Ammon's horn (tissue), 1 donor: Measurements from ENCODE around the gene ALDH2.
"Not testable (repeated sequence)": the region's sequence is repeated elsewhere in the genome, so short reads cannot be mapped to it uniquely, and the experiment has no call there.

ENCODE experiments used
- DNase-seq: peaks from one replicate; pipeline ENCODE4 v3.0.0-alpha.2; 2016; ENCODE audit warnings: low spot score

The ALDH2 gene

DNA sequence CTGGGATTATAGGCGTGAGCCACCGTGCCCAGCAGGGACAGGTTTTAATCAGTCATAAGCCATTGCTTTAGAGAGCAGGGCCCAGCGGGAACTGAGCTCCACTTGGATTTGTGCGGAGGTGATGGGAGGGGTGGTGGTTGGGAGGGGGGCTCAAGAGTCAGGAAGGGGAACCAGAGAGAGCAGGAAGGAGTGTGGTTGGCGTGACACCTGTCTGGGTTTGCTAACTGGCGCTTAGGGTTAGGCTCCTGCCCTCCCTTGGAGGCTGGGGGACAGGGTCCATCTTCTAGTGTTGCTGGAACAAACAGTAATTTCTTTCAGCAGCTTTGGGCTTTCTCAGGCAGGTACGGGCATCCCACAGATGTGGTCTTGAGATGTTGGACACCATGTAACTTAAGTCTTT, 7.5 kb upstream of the ALDH2 start:
- no peak for DNase-seq

DNA sequence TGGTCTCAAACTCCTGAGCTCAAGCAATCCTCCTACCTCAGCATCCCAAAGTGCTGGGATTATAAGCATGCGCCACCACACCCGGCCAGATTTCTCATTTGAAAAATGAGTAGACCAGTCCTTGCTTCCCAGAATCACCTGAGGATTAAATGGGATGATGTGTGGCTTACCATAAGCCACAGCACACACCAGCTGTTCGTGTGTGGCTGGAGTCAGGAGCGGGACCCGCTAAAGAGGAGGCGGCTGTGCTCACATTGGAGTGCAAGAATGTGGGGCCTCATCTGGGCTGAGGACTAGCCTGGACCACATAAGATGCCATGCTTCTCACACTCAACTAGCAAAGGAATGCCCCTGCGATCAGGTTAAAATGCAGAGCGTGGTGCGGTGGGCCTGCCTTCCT, 6.7 kb upstream of the ALDH2 start:
- DNase-seq, result no peak

DNA sequence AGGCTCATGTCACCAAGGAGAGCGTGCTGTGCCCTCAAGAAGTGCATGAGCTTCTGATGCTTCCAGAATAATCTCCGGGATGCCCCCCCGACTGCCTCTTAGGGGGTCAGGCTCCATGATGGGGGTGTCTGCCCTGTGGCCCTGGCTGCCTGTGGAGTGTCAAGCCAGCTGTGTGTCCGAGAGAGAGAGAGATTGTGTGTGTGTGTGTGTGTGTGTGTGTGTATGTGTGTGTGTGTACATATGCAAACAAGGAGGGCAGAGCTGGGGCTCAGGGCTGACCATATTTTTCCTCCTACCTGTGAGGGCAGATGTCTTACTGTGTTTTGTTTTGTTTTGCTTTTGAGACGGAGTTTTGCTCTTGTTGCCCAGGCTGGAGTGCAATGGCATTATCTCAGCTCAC, 5.6 kb upstream of the ALDH2 start:
- no peak for DNase-seq

DNA sequence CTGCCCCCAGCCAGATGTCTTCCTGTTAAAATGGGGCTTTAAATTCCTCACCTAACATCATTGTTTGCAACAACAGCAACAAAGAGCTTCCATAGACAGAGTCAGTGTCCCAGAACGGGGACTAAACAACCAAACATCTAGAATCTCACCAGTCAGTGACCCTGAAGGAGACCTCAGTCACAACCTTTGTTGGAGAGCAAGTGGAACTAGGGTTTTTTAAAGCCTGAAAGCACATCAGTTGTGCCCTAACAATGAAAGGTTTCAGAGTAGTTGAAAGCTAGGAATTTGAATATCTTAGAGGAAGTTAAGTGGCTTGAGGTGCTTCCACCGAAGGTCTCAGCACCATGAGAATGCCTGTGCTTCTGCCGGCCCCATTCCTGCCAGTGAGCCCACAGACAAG, 5.0 kb upstream of the ALDH2 start:
- DNase-seq, result no peak

DNA sequence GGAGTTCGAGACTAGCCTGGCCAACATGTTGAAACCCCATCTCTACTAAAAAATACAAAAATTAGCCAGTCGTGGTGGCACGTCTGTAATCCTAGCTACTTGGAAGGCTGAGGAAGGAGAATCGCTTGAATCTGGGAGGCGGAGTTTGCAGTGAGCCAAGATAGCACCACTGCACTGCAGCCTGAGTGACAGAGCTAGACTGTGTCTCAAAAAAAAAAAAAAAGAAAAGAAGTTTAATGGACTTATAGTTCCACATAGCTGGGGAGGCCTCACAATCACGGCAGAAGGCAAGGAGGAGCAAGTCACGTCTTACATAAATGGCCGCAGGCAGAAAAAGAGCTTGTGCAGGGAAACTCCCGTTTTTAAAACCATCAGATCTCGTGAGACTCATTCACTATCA, 3.2 kb upstream of the ALDH2 start:
- not testable (repeated sequence) for DNase-seq

DNA sequence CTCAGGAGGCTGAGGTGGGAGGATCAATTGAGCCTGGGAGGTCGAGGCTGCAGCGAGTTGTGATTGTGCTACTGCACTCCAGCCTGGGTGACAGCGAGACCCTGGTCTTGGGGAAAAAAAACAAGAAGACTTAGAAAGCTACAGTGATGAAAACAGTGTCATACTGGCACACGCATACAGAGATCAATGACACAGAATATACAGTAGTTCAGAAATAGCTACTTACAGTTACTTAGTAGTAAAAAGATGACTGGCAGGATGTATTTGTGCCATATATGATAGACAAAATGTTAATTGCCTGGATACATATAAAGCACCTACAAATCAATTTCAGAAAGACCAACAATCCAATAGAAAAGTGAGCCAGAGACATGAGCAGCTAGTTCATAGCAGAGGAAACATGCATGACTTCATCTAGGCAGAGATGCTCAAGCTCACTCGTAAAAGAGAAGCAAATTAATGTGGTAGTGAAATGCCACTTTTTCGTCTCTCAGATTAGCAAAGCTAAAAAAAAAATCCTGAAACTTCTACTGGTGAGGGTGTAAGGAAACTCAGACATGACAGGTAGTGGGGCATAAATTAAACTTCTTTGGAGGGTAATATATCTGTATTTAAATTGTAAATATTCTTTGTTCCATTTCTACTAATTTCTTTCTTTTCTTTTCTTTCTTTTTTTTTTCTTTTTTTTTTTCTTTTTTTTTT, 2.5 kb upstream of the ALDH2 start:
- no peak for DNase-seq

DNA sequence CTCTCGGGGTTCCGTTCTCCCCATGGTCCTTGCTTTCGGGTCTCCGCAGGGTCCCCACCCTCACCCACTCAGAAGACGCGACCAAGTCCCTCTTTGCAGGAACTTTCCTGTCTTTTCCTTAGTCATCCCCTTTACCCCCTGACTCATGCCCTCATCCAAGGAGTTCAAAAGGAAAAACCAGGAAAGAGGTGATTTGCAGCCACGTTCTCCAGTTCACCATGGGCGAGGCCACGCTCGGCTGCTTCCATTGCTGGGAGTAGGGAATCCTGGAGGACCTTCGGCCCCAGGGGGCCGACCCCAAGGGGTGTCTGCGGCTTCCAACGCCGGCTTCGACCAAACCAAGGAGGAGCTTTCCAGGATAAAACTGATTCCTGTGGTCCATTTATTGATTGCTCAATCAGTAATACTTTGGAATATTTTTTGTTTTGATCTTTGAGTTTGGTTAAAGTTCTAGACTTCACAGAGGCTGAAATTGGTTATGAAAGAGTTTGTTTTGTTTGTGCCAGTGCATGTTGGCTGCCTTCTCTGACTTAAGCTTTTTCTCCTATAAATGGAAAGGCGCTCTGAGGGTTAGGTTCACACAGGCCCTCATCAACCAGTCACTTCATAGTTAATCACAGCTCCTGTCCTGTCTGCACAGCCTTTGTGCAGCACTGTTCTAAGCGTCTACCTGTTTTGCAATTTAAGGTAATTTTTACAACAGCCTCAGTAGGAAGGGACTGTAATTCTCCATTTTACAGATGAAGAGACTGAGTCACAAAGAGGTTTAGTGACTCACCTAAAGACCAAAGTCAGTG, 827 bp downstream of the ALDH2 start:
- no peak for DNase-seq

DNA sequence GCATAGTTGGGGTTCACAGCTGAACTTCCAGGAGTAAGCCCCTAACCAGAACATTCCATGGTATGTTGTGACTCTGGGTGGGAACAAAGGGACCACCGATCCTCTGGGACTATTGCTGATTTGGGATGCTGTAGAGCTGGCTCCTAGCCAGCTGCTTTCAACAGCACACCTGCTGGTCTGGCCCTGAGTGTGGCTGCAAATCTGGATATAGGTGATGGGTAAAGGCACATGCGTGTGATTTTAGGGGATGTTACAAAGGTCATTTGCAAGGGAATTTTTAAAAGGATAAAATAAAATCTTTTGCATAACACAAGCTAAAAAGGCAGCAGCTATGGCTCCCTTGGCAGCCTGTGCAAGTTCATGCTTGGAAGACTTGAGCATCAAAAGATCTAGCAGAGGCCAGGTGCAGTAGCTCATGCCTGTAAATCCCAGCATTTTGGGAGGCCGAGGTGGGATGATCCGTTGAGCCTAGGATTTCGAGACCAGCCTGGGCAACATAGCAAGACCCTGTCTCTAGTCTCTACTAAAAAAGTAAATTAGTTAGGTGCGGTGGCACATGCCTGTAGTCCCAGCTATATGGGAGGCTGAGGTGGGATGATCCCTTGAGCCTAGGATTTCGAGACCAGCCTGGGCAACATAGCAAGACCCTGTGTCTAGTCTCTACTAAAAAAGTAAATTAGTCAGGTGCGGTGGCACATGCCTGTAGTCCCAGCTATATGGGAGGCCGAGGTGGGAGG, 1.6 kb downstream of the ALDH2 start:
- DNase-seq, result no peak

DNA sequence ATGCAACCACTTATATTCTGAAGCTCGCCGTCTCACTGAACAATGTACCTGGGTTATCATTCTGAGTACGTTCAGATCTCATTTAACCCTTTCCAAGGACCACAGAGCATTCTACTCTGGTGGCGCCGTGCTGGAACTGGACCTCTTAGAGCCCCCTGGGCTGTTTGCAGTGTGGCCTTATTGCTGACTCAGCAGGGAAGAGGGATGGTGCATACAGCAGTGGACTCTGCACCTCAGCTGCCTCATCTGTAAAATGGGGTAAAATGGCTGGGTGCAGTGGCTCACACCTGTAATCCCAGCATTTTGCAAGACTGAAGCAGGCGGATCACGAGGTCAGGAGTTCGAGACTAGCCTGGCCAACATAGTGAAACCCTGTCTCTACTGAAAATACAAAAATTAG, 2.9 kb downstream of the ALDH2 start:
- no peak for DNase-seq

DNA sequence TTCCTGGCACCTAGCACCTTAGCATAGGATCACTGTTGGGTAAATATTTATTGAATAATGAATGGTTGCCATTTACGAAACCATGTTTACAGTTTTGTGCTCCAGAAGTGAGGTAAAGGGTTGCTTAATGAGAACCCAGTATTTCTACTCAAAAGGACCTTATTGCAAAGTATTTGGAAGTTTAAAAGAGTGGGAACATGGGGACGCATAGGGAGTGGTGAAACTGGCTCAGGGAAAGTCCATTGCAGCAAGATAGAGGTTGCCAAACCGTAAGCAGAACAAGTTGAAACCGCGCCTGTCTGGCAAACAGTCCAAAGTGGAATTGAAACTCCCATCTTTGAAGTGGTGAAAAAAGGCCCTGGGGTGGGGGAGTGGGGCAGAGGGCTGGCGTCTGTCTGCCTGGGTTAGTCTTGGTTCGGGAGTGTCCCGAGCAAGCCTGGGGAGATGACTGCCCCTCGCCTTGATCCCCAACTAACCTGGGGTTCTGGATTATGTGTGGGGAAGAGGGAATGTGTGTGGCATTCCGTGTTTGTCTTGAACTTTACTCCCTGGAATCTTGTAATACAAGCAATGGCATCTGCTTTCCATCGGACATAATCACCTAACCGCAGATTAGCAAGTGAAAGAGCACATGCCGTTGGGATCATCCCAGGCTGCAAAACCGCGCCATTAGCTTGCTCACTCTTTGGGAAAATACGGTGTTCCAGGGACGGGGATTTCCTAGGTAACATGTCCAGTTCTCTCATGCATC, 7.2 kb downstream of the ALDH2 start:
- DNase-seq, result peak; percentile 76

DNA sequence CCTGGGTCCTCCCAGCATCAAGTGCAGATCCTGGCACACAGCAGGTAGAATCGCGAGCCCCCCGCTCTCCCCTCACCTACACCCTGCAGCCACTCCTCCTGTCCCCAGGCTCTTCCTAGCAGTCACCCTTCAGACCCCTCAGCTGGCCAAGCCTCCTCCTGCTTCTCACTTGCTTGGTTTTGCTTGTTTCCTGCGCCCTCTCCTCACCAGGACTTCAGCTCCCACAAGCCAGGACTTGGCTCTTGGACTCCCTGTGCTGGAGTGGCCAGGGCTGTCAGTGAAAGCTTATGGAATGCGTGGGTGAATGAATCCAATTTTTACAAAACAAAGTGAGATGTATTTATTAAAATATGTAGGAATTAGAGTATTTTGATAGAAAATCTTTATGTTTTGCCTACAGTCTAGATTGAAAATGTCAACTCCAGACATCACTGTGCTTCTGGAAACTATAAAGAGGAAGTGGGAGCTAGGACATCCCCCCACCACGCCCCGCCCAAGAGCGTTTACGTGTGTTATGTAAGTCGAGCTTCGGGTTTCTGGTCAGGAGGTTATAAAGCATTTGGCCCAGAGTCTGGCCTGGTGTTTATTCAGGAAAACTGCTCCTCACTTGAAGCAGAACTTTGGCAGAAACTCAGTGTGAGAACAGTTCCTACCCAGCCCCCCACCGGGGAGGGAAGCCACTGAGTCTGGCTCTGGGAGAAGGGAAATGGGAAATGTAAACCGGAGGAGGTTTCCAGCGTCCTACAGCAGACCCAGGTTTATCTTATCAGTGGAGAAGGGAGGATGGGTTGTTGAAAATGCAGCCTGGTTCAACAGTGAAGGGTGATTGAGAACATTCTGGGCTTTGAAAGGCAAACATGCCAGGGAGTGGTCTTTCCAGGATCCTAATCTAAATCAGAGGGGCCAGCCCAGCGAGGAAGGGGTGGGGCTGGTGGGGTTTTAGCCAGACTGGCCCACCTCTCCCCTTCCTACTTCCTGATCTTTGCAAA, 8.8 kb downstream of the ALDH2 start:
- peak; percentile 83 for DNase-seq

DNA sequence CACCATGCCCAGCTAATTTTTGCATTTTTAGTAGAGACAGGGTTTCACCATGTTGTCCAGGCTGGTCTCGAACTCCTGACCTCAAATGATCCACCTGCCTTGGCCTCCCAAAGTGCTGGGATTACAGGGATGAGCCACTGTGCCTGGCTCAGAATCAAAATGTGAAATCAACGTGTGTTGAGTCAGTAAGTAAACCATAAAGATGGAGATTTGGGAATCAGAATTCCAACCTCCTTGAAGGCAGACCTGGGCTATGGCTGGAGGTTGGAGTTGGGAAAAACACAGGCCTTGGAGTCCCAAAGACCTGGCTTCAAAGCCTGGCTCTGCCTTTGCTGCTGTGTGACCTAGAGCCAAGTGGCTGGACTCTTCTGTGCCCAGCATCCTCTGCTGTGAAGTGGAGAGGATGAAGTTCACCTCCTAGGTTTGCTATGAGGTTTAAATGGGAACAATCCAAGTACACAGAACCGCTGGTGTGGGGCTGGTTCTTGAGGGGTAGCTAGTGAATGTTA, 10.2 kb downstream of the ALDH2 start:
- DNase-seq, result no peak

DNA sequence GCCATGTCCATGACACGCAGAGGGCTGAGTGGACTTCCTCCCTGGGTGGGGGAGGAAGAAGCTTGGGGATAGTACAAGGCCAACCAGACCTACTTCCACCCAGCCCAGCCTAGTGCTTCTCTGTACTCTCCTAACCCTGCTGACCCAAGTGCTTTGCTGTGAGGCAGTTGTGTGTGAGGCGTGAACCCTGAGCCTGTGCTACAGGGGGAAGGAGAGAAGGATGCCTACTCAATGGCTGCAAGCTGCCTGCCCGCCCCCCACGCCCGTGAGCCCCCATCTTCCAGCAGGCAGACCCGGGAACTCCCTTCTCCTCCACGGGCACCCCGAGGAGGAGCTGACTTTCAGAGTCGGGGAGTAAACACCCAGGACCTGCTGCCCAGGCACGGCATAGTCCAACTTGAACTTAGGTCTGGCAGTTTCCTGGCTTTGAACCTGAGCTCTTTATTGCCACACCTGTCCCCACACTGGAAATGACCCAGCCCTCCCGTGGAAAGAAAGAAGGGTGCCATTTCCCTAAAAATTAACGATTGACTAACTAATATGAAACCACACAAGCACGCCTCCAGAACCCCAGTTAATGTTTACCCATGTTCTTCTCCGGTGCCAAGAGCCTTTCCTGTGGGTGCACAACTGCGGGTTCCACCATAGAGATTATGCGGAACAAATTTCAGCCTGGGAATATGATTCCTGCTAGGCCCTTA, 10.8 kb downstream of the ALDH2 start:
- DNase-seq, result peak; percentile 78

DNA sequence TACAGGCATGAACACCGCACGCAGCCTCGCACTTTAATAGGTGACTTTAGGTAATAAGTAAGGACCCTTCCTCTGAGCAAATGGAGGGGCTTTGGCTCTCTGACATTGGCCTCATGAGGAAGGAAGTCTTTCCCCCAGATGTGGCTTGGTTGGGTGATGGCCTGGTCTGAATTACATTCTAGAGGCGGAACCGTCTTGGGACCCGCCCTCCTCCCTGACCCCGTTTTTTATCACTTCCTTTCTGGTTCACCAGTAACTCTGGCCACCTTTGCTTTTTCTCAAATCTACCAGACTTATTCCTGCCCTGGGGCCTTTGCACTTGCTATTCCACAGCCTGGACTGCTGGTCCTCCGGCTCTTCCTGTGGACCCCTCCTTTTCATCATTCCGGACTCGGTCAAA, 13.4 kb downstream of the ALDH2 start:
- DNase-seq, result no peak

DNA sequence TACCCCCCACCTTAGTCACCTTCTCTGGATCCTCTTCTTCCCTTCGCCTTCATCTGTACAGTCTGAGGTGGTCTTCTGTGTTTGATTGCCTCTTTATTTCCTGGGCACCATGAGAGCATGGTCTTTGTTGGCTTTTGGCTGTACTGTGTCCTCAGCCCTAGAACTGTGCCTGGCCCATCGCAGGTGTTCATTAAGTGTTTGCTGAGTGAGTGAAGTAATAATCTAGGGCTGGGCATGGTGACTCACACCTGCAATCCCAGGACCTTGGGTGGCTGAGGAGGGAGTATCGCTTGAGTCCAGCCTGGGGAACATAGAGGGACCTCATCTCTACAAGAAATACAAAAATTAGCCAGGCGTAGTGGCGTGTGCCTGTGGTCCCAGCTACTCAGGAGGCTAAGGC, 13.9 kb downstream of the ALDH2 start:
- no peak for DNase-seq

DNA sequence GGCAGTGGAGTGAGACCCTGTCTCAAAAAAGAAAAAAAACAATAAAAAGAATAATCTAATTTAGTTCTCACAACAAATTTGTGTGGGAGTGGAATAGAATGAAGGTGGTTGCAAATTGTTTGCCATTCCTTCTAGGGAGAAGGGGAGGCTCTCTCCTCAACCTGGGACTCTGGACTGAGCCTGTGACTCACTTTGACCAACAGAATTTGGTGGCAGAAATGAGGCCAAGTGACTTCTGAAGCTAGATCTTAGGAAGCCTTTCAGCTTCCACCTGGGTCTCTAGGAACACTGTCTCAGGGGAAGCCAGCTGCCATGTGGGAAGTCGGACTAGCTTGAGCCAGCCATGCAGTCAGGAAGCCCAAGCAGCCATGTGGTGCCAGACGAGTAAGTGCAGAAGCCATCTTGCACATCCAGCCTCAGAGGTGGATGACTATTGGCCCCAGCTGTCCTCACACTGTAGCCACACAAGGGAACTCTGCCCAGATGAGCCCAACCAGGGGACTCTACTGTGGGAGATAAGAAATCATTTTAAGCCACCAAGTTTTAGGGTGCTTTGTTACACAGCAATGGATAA, 14.4 kb downstream of the ALDH2 start:
- DNase-seq, result no peak

DNA sequence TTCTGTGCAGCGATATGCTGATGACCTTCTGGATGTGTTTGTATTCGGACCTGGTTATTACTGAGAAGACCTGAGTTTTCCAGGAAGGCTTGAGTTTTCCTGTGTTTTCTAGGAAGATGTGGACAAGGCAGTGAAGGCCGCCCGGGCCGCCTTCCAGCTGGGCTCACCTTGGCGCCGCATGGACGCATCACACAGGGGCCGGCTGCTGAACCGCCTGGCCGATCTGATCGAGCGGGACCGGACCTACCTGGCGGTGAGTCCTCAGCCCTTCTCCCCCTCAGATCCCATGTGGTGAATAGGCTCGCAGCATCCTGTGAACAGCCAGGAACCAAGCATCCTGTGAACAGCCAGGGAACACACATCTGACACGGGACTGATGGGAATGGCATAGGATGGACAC, 16.3 kb downstream of the ALDH2 start:
- DNase-seq, result no peak

DNA sequence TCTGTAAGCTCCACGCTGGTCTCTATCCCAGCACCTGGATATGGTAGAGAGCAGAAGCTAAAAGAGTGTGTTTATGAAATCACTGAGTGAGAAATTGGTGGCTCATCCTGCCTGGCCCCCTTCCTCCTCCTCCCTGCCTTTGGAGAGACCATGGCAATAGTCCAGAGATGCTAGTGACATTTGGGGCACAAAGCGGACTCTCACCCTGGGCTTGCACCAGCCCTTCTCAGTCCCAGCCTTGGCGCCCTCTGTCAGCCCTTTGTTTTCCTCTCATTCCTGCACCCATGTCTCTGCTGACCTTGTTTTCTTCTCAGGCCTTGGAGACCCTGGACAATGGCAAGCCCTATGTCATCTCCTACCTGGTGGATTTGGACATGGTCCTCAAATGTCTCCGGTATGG, 18.2 kb downstream of the ALDH2 start:
- DNase-seq, result no peak

DNA sequence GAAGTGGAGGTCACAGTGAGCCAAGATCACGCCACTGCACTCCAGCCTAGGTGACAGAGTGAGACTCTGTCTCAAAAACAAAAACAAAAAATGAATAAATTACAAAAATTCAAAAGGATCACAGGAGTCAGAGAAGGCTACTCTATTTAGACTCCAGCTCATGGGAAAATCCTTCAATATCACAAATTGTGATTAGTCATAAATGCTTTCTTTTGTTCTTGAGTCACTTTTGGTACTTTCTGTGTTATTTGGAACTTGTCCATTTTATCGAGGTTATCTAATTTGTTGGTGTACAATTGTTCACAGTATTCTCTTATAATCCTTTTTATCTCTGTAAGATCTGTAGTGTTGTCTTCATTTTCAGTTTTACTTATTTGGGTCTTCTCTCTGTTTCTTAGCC, 18.9 kb downstream of the ALDH2 start:
- no peak for DNase-seq

DNA sequence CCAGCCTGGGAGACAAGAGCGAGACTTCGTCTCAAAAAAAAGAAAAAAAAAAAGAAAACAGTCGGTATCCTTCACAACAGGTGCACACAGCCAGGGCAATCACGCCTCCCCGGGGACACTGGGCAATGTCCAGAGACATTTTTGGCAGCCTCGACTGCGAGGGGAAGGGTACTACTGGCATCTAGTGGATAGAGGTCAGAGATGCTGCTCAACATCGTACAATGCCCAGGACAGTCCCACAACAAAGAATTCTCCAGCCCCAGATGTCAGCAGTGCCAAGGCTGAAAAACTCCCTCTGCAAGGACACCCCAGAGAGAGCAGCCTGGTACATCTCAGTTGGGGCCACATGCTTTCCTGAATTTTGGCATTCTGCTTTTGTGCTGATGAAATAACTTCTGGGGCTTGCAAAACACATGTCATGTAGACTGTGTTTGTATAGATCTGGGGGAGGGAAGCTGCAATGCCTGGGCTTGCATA, 21.5 kb downstream of the ALDH2 start:
- DNase-seq, result peak; percentile 42
